Measurements from ENCODE around the gene GPC4.

DNA sequence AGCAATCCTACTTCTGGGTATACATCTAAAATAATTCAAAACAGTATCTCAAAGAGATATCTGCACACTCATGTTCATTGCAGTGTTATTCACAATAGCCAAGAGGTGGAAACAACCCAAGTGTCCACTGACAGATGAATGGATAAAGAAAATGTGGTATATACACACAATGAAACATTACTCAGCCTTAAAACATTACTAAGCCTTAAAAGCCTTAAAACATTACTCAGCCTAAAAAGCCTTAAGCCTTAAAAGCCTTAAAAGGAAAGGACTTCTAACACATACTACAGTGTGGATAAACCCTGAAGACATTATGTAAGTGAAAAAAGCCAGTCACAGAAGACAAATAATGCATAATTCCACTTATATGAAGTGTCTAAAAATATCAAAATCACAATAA lies 156.8 kb downstream of the GPC4 start:
- TF ChIP-seq POLR2A (IDR thresholded peaks at IDR 0.05; ENCODE audit: low read depth, low read length): no peak
- TF ChIP-seq POLR2AphosphoS5 (IDR thresholded peaks at IDR 0.05; ENCODE audit: low read length): no peak
- TF ChIP-seq, protein P1, sequence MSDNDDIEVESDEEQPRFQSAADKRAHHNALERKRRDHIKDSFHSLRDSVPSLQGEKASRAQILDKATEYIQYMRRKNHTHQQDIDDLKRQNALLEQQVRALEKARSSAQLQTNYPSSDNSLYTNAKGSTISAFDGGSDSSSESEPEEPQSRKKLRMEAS (IDR thresholded peaks at IDR 0.05; ENCODE audit: low read depth, low read length): no peak
- no peak for TF ChIP-seq CTCF (IDR thresholded peaks at IDR 0.05 in 2 of 3, conservative IDR thresholded peaks at IDR 0.05 in 1 of 3; ENCODE audit: control insufficient read depth in 2 of 3, extremely low read depth in 1 of 3, insufficient read depth in 1 of 3, low read depth in 3 of 3, low read length in 3 of 3)
- TF ChIP-seq CREM (IDR thresholded peaks at IDR 0.05; ENCODE audit: low read depth): no peak
